HG03039 (cell line): ENCODE data around the gene KLK10.

Experiments used
- ATAC-seq: cut with Tn5 transposase; IDR thresholded peaks from one replicate; pipeline ENCODE4 v1.9.1; 2021; ENCODE audit warnings: mild to moderate bottlenecking, moderate library complexity; ENCODE audit not compliant: unreplicated experiment

KLK10 gene

GRCh38 chr19:51027126-51027806 is 7.8 kb upstream of the KLK10 start:
- ATAC-seq, result no peak

- ATAC-seq, result no peak
These were observed 7.0 kb upstream of the KLK10 start, which contains the start of gene KLK11 for GRCh38 chr19:51026554-51026831. TSS of gene KLK11 (minus strand) at chr19:51026616. CDS start at chr19:51025631, 985 bp downstream.

- no peak for ATAC-seq
These were observed 6.5 kb upstream of the KLK10 start for GRCh38 chr19:51025809-51026553.

GRCh38 chr19:51025401-51025800 is 5.9 kb upstream of the KLK10 start:
- no peak for ATAC-seq

- no peak for ATAC-seq
These were observed 5.4 kb upstream of the KLK10 start for GRCh38 chr19:51024924-51025323.

- ATAC-seq, result no peak
These were observed 4.4 kb upstream of the KLK10 start for GRCh38 chr19:51023946-51024345.

- no peak for ATAC-seq
These were observed 3.0 kb upstream of the KLK10 start for GRCh38 chr19:51022526-51022925.

- ATAC-seq, result no peak
These were observed 1.6 kb upstream of the KLK10 start for GRCh38 chr19:51020988-51021651.

GRCh38 chr19:51018745-51019543 is 565 bp downstream of the KLK10 start:
- ATAC-seq, result no peak

GRCh38 chr19:51016798-51017683 is 2.5 kb downstream of the KLK10 start:
- no peak for ATAC-seq

GRCh38 chr19:51015691-51016267 is 3.7 kb downstream of the KLK10 start:
- no peak for ATAC-seq

- ATAC-seq, result no peak
These were observed 5.3 kb downstream of the KLK10 start for GRCh38 chr19:51014242-51014641.

GRCh38 chr19:51012661-51013190 is 6.8 kb downstream of the KLK10 start:
- no peak for ATAC-seq

GRCh38 chr19:51010066-51010795 is 9.3 kb downstream of the KLK10 start:
- no peak for ATAC-seq

- no peak for ATAC-seq
These were observed 10.2 kb downstream of the KLK10 start for GRCh38 chr19:51009061-51009891.

- no peak for ATAC-seq
These were observed 12.0 kb downstream of the KLK10 start for GRCh38 chr19:51007488-51007887.

GRCh38 chr19:51006406-51006805 is 13.1 kb downstream of the KLK10 start:
- no peak for ATAC-seq

GRCh38 chr19:51005248-51005647 is 14.3 kb downstream of the KLK10 start:
- ATAC-seq, result no peak
